ENCODE measurements around the gene LPAR5.
A peak's percentile ranks its signal among the peaks of the same experiment; 100 is the strongest.

LPAR5 gene
- 2.2 to 6.0 (median 5.9) reads per million in 3 experiments for total RNA-seq

GRCh38 chr12:6635856-6636531 lies at the start of gene LPAR5:
Gene LPAR5, minus strand, starts transcription at chr12:6635959. Its CDS starts 14,711 bp downstream, at chr12:6621248.
- DNase-seq: no peak

DNA sequence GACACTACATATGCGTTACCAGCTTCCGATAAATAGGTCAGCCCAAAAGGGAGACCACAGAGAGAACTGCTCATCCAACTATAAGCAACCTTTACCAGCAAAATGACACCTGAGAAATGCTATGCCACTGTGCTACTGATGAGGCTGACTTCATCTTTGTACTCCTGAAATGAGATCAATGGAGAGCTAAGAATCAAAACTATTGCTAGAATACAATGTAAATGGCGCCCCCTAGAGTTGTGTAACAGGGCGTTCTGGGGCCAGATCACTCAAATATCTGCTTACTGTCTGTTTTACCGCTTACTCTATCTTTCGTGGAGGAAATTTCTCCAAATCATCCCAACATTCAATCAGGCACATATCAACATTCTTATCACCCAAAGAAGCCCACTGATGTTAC lies 48.9 kb upstream of the LPAR5 start:
- peak; percentile 42 for DNase-seq

- no peak for DNase-seq
These were observed 41.2 kb upstream of the LPAR5 start for GRCh38 chr12:6676962-6677361.

DNA sequence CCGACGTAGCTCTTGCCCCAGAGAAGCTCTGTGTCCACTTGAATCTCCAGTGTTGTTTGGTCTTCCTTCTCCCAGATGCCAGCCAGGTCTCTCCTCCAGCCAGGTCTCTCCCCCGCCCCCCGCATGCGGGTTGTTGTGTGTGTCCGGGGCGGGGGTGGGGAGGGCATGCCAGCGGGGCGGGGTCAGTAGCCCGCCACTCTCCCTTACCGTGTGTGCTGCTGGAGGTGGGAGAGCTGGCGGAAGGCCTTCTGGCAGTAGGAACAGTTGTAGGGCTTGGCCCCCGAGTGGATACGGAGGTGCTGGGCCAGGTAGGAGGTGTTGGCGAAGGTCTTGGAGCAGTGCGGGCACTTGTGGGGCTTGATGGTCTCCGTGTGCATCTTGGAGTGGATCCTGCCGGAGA lies 36.4 kb upstream of the LPAR5 start:
- no peak for DNase-seq

GRCh38 chr12:6667559-6668210 lies 31.9 kb upstream of the LPAR5 start:
- DNase-seq: no peak

DNA sequence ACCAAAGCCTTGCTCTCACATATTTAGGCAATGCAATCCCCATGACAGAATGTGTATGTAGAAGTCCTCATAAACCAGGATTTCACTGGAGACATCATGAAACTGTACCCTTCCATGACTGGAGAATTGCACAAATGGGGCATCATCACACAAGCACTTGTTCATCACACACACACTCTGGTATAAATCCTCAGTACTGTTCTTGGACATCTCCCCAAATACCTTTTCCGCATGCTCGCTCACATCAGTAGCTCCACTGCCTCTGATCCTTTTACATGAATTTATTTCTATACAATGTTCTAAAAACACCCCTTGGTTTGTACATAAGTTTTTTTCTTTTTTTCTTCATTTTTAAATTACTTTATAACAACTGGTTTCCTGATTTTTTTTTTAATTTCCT lies 30.5 kb upstream of the LPAR5 start:
- no peak for DNase-seq

GRCh38 chr12:6664902-6665301 lies 29.1 kb upstream of the LPAR5 start:
- DNase-seq: no peak

GRCh38 chr12:6662906-6663742 lies 27.4 kb upstream of the LPAR5 start, which contains the start of gene ING4:
Gene ING4, minus strand, starts transcription at chr12:6663119. Its CDS starts 18 bp downstream, at chr12:6663101.
- peak; percentile 99 for DNase-seq

DNA sequence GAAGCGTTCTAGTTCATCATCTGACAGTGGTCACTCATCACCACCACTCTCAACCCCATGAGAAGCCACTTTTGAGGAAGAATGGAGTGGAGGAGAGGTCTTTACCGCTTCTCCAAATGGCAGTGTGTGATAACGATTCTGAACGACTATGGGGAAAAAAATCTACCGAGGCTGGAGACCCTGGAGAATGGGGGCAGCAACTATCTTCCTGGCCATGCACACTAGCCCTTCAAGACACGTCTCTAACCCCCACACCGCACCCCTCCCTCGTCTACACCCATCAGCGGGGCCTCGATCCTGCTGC lies 26.8 kb upstream of the LPAR5 start:
- no peak for DNase-seq

DNA sequence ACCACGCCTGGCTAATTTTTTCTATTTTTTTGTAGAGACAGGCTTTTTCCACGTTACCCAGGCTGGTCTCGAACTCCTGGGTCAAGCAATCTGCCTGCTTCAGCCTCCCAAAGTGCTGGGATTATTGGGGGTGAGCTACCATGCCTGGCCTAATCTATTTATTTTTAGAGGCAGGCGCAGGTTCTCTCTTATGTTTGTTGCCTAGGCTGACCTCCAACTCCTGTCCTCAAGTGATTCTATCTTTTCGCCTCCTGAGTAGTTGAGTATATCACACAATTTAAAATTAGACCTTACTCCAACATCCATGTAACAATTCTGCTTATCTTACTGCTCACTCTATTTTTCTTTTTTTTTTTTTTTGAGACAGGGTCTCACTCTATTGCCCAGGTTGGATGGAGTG lies 18.2 kb upstream of the LPAR5 start:
- no peak for DNase-seq

DNA sequence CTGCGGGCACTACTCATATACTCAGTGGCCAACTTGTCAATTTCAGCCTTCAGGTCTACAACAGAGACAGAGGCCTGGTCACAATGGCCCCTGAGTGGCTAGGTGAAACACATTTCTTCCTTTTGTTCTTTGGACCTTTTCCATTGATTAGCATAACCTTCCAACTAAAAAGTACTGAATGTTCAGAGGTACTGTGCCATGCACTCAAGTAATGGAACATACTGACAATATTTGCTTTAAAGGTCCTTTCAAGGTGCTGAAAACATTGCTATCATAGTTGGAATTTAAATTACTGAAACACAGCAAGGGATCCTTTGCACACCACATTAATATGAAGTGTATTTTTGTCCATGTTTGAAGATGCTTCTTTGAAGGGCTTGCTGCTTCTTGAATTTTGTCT lies 17.6 kb upstream of the LPAR5 start:
- no peak for DNase-seq

DNA sequence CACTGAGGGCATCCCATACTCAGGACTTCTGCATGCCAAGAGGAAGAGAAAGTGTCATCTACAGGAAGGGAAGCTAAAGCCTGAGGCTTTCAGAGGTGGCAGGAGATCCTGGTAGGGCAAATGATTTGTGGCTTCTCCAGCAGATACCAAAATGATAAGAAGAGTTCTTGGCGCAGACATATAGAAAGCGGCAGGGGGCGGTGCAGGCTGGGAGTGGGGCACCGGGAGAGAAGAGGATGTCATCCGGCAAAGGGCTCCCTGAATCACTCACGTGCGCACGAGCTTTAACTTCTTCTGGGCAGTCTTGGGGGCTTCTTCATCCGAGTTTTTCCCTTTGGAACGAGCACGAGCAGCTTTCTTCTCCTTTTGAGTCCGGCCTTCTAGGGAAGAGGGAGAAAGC lies 16.6 kb upstream of the LPAR5 start:
- no peak for DNase-seq

GRCh38 chr12:6650832-6651231 lies 15.1 kb upstream of the LPAR5 start:
- no peak for DNase-seq

GRCh38 chr12:6647083-6647604 lies 11.4 kb upstream of the LPAR5 start, which contains the start of gene ACRBP:
Gene ACRBP, minus strand, starts transcription at chr12:6647432. Its CDS starts 66 bp downstream, at chr12:6647366.
- no peak for DNase-seq

DNA sequence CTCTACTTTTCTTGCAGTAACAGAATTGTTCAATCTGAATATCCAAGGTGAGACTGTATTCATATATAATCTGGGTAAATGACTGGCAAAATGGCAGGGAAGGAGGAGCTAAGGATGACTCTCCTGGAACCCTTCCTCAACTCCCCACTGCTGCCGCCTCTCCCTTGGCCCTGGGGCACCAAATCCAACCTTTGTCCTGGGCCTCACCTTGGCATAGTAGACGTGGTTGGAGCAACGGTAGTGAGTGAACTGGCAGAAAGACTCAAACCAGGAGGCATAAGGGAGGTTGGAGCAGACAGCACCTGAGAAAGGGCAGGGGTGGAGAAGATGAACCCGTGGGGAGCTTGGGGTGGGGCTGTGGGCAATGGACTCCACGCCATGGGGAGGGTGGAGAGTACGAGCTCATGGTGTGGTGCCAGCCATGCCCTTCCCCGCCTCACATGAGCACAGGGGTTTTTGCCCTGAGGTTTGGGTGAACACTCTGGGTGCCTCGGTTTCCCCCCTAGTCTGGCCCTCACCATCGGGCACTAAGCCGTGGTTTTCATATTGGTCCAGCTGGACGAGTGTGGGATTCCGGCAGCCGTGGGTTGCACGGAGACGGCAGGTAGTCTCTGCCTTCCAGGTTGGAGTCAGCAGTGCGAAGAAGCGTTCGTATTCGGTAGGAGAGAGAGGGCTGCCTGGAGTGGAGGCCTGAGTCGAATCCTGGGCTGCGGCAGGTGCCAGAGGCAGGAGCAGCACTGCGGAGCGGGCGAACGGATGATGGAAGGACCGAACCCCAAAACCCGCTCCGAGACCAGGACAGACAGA lies 10.7 kb upstream of the LPAR5 start:
- DNase-seq: no peak

GRCh38 chr12:6644903-6645302 lies 9.1 kb upstream of the LPAR5 start:
- DNase-seq: no peak

- no peak for DNase-seq
These were observed 8.5 kb upstream of the LPAR5 start for GRCh38 chr12:6644257-6644596.

GRCh38 chr12:6643569-6644256 lies 8.0 kb upstream of the LPAR5 start:
- no peak for DNase-seq

- DNase-seq: no peak
These were observed 5.4 kb upstream of the LPAR5 start for GRCh38 chr12:6641131-6641530.

- DNase-seq: no peak
These were observed 4.7 kb upstream of the LPAR5 start for GRCh38 chr12:6640497-6640896.

DNA sequence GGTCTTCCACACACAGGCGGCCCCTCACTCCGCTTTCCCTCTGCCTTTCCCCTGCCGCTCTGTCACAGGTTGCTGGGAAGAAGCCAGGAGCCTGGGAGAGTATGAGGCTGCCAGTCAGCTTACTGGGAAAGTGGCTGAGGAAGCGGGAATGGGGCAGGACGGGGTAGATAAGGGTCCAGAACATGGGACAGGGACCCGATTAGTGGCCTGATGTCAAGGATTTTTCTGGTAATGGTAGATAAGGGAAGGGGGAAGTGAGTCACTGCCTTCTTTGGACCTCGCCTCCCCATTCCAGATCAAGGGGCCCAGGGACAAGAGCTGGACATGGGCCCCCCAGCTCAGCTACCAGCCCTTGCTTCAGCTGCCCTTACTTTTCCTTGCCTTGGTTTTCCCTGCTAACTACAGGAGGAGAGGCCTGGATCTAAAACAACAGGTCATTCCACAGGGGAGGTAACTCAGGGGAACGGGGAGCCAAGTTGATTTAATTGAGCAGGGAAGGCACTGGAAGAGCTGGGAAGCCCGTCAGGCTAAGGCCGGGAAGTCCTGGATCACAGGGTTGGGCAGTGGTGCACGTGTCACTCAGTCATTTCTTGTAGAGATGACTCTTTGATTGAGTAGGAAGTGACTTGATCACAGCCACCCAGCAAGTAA lies 3.5 kb upstream of the LPAR5 start:
- no peak for DNase-seq

GRCh38 chr12:6638305-6638704 lies 2.5 kb upstream of the LPAR5 start:
- DNase-seq: no peak

All from central memory CD4-positive, alpha-beta T cell (primary cell).